ENCODE data around the gene FUBP3.

DNA sequence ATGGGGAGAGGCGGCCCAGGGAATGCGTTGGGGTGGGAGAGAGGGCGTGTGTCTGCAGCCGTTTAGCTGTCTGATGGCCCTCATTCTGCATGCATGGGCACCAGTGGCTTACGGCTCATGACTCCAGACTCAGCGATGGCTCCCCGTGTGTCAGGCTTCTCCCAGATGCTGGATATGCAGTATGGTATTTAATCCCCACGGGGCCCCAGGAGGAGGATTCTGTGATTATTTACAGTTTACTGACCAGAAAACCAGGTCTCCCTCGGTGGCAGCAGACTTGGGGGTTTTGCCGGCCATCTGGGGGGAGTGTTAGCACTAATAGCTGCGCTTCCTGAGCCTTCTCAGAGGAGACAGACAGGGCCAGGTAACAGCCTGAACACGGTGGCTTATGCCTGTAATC, 89.3 kb downstream of the FUBP3 start:
- no peak for TF ChIP-seq EZH2phosphoT487 (conservative IDR thresholded peaks at IDR 0.05; ENCODE audit: low read length)
- TF ChIP-seq, protein P1, sequence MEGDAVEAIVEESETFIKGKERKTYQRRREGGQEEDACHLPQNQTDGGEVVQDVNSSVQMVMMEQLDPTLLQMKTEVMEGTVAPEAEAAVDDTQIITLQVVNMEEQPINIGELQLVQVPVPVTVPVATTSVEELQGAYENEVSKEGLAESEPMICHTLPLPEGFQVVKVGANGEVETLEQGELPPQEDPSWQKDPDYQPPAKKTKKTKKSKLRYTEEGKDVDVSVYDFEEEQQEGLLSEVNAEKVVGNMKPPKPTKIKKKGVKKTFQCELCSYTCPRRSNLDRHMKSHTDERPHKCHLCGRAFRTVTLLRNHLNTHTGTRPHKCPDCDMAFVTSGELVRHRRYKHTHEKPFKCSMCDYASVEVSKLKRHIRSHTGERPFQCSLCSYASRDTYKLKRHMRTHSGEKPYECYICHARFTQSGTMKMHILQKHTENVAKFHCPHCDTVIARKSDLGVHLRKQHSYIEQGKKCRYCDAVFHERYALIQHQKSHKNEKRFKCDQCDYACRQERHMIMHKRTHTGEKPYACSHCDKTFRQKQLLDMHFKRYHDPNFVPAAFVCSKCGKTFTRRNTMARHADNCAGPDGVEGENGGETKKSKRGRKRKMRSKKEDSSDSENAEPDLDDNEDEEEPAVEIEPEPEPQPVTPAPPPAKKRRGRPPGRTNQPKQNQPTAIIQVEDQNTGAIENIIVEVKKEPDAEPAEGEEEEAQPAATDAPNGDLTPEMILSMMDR (IDR thresholded peaks at IDR 0.05; ENCODE audit: insufficient read depth, low read length, poor library complexity, severe bottlenecking): no peak

All from SU-DHL-6 (cell line).